Esophagus squamous epithelium (tissue), 5 donors: ENCODE measurements around the gene ATG12. TPM values are rescaled to one million over a fixed set of nuclear protein-coding genes. Genes with fewer than 3 reads are reported as not detected.
A peak's percentile ranks its signal among the peaks of the same experiment; 100 is the strongest.

Source experiments
- DNase-seq: peaks from one replicate; lab custom pipeline; 2025; lab: John Stamatoyannopoulos, UW
- H3K27ac ChIP-seq, 4 donors: fragments of 200-600 bp; sonication (generic); one replicate each; pipeline ENCODE4 v1.5.1; 2016 to 2019; ENCODE audit warnings: mild to moderate bottlenecking in 1 of 4
- H3K27me3 ChIP-seq, 4 donors: fragments of 200-600 bp; sonication (generic); 1 replicate in 3 of 4; 2 replicates in 1 of 4; pipeline versions ENCODE4 v1.5.1 to v1.6.0; 2017 to 2021; ENCODE audit warnings: antibody characterized with exemption in 1 of 4
- H3K36me3 ChIP-seq, 3 donors: fragments of 200-600 bp; sonication (generic); one replicate each; pipeline ENCODE4 v1.5.1; 2016 to 2019
- H3K4me1 ChIP-seq, 3 donors: fragments of 200-600 bp; sonication (generic); one replicate each; pipeline ENCODE4 v1.5.1; 2017 to 2019
- H3K4me3 ChIP-seq, 4 donors: fragments of 200-600 bp; sonication (generic); 1 replicate in 3 of 4; 2 replicates in 1 of 4; pipeline ENCODE4 v1.5.1; 2016 to 2019; ENCODE audit warnings: mild to moderate bottlenecking in 2 of 4, moderate library complexity in 1 of 4
- H3K9me3 ChIP-seq, 3 donors: fragments of 200-600 bp; sonication (generic); one replicate each; pipeline ENCODE4 v1.5.1; 2016 to 2019
- POLR2A ChIP-seq, 4 donors: fragments of 450-650 bp; IDR thresholded peaks; one replicate each; pipeline ENCODE4 v1.6.1; 2017; ENCODE audit warnings: antibody characterized with exemption in 4 of 4, mild to moderate bottlenecking in 4 of 4, moderate library complexity in 3 of 4
- WGBS, 2 donors: methylation state at CpG; one replicate each; pipeline ENCODE4 v1.1.5; 2018; 5-methylcytosine and 5-hydroxymethylcytosine counted together
- intact Hi-C: fragments of 100-400 bp; cut with DNase I; formaldehyde crosslinking; loops from one replicate; pipeline ENCODE4 v1.15.0; 2022
- total RNA-seq, 4 donors: library from RNA; depleted of rRNA; stranded (reverse); fragments of >200 nt; gene quantifications; one replicate each; pipeline ENCODE4 v1.1.0, GENCODE V29; 2016
- TF ChIP-seq, protein P1 (sequence below), 6 experiments: fragments of 450-650 bp in 4 of 6; fragments of 200-600 bp in 2 of 6; sonication (generic) in 2 of 6; IDR thresholded peaks; one replicate each; pipeline ENCODE4 v1.5.1; 2016 to 2019; ENCODE audit warnings: antibody characterized with exemption in 6 of 6, mild to moderate bottlenecking in 4 of 6, moderate library complexity in 4 of 6
- donor health status: DM: yes; HTN: yes; CAD: no.

ATG12 gene
- total RNA-seq, 4 donors from 2014 or later, result 15.7 to 37.8 (median 33.5) TPM

DNA sequence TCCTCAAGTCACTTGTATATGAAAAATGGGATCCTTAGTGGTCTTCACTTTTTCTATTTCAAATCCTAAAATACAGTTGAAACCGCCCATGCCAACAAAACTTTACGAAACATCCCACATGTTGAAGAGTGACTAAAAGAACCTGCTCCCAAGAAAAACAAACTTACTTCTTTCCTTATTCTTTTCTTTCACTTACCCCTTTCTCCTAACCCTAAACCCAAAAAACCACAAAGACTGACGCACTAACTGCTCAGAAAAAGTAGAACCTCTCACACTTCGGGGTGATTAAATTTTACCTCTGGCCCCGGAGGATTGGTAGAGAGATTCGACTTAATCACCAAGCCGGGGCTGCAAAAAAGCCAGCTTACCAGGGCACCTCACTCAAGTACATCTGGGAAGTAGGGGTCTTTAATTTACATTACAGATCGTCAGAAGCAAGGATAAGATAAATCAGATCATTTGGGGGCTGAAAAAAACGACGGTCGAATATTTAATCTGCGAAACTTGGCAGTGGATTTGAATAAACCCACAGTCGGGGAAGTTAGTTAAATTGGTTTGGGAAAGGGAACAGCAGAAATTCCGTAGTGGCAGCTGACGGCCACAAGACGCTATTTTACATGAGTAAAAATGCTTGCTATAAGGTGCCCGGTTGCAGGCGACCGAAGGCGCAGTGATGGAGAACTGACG is 26.2 kb downstream of the ATG12 start:
- no peak for DNase-seq
- Histone ChIP-seq H3K4me1 (peaks cover 11 to 17% (median 12%) of the 10 kb centered on the region in 3 donors), H3K36me3 (no peaks in the 10 kb centered on the region), H3K4me3 (peak overlapping the region in 3 of 4 donors; percentile 44 to 63 (median 50)), H3K27me3 (peaks cover 0 to 76% (median 12%) of the 10 kb centered on the region in 4 donors), H3K9me3 (no peaks in the 10 kb centered on the region), H3K27ac (no peak overlapping the region)
- WGBS, 2 donors, result 36 to 45% methylated on average over 21 of the region's 21 CpGs
- no peak for TF ChIP-seq POLR2A (IDR thresholded peaks at IDR 0.05)
- intact Hi-C loops, result no loop called here

DNA sequence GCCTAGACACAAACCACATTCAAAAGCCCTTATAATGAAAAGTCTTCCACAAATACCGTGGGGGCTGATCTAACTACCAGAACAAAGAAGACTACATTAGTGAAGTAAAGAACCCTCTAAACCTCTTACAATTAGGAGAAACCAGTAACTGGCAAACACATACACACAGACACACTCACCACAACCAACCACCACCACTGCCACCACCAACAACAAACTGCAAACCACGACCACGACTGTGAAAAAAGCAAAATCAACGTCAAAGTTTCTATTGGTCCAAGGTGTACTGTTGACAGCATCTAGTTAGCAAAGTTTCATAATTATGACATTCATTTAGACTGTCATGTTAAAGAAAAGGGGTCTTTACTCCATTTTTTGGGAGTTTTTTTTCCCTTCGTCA is 27.6 kb downstream of the ATG12 start:
- no peak for DNase-seq
- Histone ChIP-seq H3K36me3 (no peaks in the 10 kb centered on the region), H3K4me3 (no peak overlapping the region), H3K27ac (no peak overlapping the region), H3K4me1 (peaks cover 11 to 17% (median 12%) of the 10 kb centered on the region in 3 donors), H3K9me3 (no peaks in the 10 kb centered on the region), H3K27me3 (peaks cover 0 to 66% (median 12%) of the 10 kb centered on the region in 4 donors)
- WGBS, 2 donors, result 70 to 82% methylated on average over 5 of the region's 5 CpGs
- intact Hi-C loops, result no loop called here
- TF ChIP-seq POLR2A (IDR thresholded peaks at IDR 0.05), result no peak
- TF ChIP-seq, protein P1, sequence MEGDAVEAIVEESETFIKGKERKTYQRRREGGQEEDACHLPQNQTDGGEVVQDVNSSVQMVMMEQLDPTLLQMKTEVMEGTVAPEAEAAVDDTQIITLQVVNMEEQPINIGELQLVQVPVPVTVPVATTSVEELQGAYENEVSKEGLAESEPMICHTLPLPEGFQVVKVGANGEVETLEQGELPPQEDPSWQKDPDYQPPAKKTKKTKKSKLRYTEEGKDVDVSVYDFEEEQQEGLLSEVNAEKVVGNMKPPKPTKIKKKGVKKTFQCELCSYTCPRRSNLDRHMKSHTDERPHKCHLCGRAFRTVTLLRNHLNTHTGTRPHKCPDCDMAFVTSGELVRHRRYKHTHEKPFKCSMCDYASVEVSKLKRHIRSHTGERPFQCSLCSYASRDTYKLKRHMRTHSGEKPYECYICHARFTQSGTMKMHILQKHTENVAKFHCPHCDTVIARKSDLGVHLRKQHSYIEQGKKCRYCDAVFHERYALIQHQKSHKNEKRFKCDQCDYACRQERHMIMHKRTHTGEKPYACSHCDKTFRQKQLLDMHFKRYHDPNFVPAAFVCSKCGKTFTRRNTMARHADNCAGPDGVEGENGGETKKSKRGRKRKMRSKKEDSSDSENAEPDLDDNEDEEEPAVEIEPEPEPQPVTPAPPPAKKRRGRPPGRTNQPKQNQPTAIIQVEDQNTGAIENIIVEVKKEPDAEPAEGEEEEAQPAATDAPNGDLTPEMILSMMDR (IDR thresholded peaks at IDR 0.05), result no peak

DNA sequence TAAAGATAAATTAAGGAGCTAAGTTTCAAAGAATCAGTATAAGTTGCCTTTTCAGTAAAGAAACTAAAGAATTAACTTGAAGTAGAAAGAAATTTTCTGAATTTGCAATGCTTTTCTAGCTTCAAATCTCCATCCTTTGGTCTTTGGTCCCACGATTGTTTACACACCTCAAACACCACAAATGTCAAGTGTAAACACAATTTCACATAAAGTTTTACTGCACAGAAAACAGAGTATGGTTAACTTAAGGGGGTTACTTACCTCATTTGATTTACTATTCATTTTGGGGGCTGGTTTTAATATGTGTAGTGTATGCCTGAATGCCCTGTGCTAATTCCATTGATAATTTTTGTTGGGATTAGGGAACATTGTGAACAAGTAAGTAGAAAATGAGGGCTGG is 29.0 kb downstream of the ATG12 start:
- no peak overlapping the region for H3K27ac ChIP-seq
- TF ChIP-seq, protein P1 (IDR thresholded peaks at IDR 0.05), result no peak
- H3K27me3 ChIP-seq, result peaks cover 0 to 56% (median 12%) of the 10 kb centered on the region in 4 donors
- no peaks in the 10 kb centered on the region for H3K36me3 ChIP-seq
- DNase-seq, result no peak
- H3K4me1 ChIP-seq, result peaks cover 11 to 17% (median 12%) of the 10 kb centered on the region in 3 donors
- H3K9me3 ChIP-seq, result no peaks in the 10 kb centered on the region
- intact Hi-C loops, result no loop called here
- 52 to 68% methylated on average over 1 of the region's 1 CpG for WGBS, 2 donors
- no peak overlapping the region for H3K4me3 ChIP-seq

DNA sequence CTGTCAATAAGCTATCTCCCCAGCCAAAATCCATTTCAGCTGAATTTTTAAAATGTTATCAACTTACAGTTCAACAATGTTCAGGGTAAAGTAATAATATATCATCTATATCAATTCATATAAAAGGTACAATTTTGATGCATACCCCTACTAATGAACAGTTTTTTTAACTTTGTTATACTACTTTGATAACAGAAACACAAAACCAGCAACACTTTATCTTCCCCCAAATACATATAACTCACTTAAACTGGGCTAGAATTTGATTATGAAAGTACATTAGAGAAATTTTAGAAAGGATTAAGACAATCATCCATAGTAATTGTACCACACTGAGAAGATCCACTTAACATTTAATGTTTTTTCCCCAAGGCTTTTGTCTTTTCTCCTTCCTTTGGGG is 30.0 kb downstream of the ATG12 start:
- Histone ChIP-seq H3K4me3 (no peak overlapping the region), H3K4me1 (peaks cover 10 to 11% (median 11%) of the 10 kb centered on the region in 3 donors), H3K27me3 (peaks cover 0 to 46% (median 10%) of the 10 kb centered on the region in 4 donors), H3K27ac (no peak overlapping the region), H3K9me3 (no peaks in the 10 kb centered on the region), H3K36me3 (no peaks in the 10 kb centered on the region)
- intact Hi-C loops, result no loop called here
- TF ChIP-seq, protein P1 (IDR thresholded peaks at IDR 0.05), result no peak
- no peak for TF ChIP-seq POLR2A (IDR thresholded peaks at IDR 0.05)
- no peak for DNase-seq

DNA sequence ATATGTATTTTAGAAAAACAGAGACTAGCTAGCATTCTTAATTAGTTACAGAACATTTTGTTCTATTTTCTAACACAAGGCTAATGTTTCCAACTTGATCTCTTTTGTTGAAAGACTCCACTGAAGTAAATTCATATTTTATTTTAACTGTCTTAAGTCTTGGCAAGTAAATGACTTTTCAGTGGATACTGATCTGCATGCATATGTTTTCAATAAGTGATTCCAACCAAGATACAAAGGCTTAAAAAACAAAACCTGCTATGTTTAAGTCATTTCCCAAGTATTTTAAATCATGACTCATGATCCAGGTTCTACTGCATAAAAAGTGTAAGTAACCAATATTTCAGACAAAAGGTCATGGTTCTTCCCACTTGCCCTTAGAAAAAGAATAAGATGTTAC is 30.6 kb downstream of the ATG12 start:
- H3K4me1 ChIP-seq, result peaks cover 4 to 8% (median 5%) of the 10 kb centered on the region in 3 donors
- DNase-seq, result no peak
- no peaks in the 10 kb centered on the region for H3K36me3 ChIP-seq
- intact Hi-C loops, result no loop called here
- H3K9me3 ChIP-seq, result no peaks in the 10 kb centered on the region
- no peak overlapping the region for H3K27ac ChIP-seq
- H3K27me3 ChIP-seq, result peaks cover 0 to 40% (median 8%) of the 10 kb centered on the region in 4 donors
- TF ChIP-seq POLR2A (IDR thresholded peaks at IDR 0.05), result no peak
- TF ChIP-seq, protein P1 (IDR thresholded peaks at IDR 0.05), result no peak
- no peak overlapping the region for H3K4me3 ChIP-seq
